ENCODE measurements around the gene SMCR8.
"Not testable (repeated sequence)": the region's sequence is repeated elsewhere in the genome, so short reads cannot be mapped to it uniquely, and the experiment has no call there.

The SMCR8 gene

GRCh38 chr17:18314731-18315561 is at the start of gene SMCR8, which contains the start of gene TOP3A:
SMCR8 (plus strand) TSS chr17:18315293; CDS start chr17:18315790, 497 bp downstream.
TOP3A (minus strand) TSS chr17:18314994; CDS start chr17:18314778, 216 bp downstream.
- peak; percentile 98 for DNase-seq

- DNase-seq = no peak
Observed at GRCh38 chr17:18267366-18267765, 47.7 kb upstream of the SMCR8 start.

GRCh38 chr17:18267927-18268711 is 47.0 kb upstream of the SMCR8 start:
- no peak for DNase-seq

GRCh38 chr17:18270046-18270931 is 44.8 kb upstream of the SMCR8 start:
- no peak for DNase-seq

- DNase-seq = no peak
Observed at GRCh38 chr17:18277076-18277475, 38.0 kb upstream of the SMCR8 start.

GRCh38 chr17:18278867-18279266 is 36.2 kb upstream of the SMCR8 start:
- no peak for DNase-seq

GRCh38 chr17:18280249-18280648 is 34.8 kb upstream of the SMCR8 start:
- DNase-seq = no peak

GRCh38 chr17:18280766-18281371 is 34.2 kb upstream of the SMCR8 start:
- no peak for DNase-seq

- DNase-seq = no peak
Observed at GRCh38 chr17:18281788-18282187, 33.3 kb upstream of the SMCR8 start.

GRCh38 chr17:18285296-18285695 is 29.8 kb upstream of the SMCR8 start:
- DNase-seq = no peak

- DNase-seq = no peak
Observed at GRCh38 chr17:18291718-18292540, 23.2 kb upstream of the SMCR8 start.

- not testable (repeated sequence) for DNase-seq
Observed at GRCh38 chr17:18298061-18298460, 17.0 kb upstream of the SMCR8 start.

- DNase-seq = no peak
Observed at GRCh38 chr17:18300725-18301480, 14.2 kb upstream of the SMCR8 start.

GRCh38 chr17:18303206-18303605 is 11.9 kb upstream of the SMCR8 start:
- DNase-seq = not testable (repeated sequence)

GRCh38 chr17:18309202-18309601 is 5.9 kb upstream of the SMCR8 start:
- no peak for DNase-seq

- DNase-seq = peak; percentile 39
Observed at GRCh38 chr17:18314059-18314730, 898 bp upstream of the SMCR8 start.

GRCh38 chr17:18315562-18315922 is 449 bp downstream of the SMCR8 start:
- DNase-seq = no peak

GRCh38 chr17:18315961-18316360 is 868 bp downstream of the SMCR8 start:
- no peak for DNase-seq

GRCh38 chr17:18318117-18318516 is 3.0 kb downstream of the SMCR8 start:
- no peak for DNase-seq

- DNase-seq = no peak
Observed at GRCh38 chr17:18318771-18319450, 3.8 kb downstream of the SMCR8 start.
